ENCODE measurements around the gene EXOC6B.

The EXOC6B gene

DNA sequence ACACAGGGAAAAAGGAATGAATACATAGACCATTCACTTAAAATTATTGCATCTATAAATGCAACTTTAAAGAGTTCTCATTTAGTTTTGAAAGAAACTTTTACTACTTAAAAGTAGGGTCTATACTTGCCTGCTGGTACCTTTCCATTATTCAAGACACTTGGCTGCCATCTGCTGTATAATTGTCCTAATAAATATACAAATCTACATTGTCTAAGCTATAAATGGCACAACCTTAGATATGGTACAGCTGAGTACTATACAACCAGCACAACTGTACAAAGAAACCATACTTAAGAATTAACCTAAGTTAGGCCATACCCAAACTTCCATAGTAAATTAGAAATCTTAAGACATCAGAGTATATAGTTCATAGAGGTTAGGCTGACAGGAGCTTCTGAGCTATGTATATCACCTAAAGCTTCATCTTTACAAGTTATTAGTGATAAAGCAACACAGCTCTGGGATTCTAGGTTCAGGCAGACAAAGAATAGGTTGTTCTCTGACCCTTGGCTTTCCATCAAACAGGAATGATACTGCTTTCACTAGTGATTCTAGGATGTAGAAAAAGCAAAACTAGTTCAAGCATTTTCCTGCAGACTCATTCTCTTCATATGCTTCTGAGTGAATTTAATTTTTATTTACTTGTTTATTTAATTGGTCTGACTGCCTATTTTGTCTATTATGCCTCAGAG lies 22.1 kb downstream of the EXOC6B start:
- Histone ChIP-seq H3K27me3 (ENCODE audit: insufficient read depth, insufficient read length) (no peaks in the 10 kb centered on the region), H3K9me3 (ENCODE audit: insufficient read depth, low read length) (0 out of 2 replicates have a peak, but pooled peaks cover 1% of the 10 kb centered on the region), H3K4me1 (ENCODE audit: insufficient read depth, insufficient read length) (no peaks in the 10 kb centered on the region), H3K36me3 (ENCODE audit: insufficient read depth, insufficient read length, low read length) (no peaks in the 10 kb centered on the region), H3K9ac (ENCODE audit: insufficient read length, low read depth) (no peak overlapping the region), H3K4me3 (ENCODE audit: insufficient read length, low read depth) (no peak overlapping the region)
- TF ChIP-seq ZNF274 (IDR thresholded peaks at IDR 0.05; ENCODE audit: low read depth, low read length): no peak
- no peak for TF ChIP-seq SUZ12 (IDR thresholded peaks at IDR 0.05; ENCODE audit: extremely low read depth, insufficient read depth, insufficient read length)
- no peak for TF ChIP-seq YY1 (IDR thresholded peaks at IDR 0.05; ENCODE audit: insufficient read depth, insufficient read length)
- no peak for DNase-seq (ENCODE audit: low read depth, low spot score)

DNA sequence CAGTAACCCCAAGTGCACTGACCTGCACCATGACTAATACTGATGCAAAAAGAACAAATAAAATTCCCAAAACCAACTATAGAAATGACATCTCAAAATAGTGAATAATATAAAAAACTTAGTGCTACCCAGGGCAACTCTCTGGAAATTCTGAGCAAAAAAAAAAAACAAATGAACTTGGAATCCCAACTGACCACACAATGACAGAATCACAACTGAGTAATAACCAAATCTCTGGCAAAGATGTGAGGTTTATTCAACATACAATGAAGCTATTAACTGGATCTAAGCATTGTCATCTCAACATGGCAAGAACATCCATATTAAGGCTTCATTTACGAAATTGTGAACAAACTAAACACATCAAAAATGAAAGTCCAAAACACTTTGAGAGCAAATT lies 22.7 kb downstream of the EXOC6B start:
- no peaks in the 10 kb centered on the region for H3K9me3 ChIP-seq (ENCODE audit: insufficient read depth, low read length)

DNA sequence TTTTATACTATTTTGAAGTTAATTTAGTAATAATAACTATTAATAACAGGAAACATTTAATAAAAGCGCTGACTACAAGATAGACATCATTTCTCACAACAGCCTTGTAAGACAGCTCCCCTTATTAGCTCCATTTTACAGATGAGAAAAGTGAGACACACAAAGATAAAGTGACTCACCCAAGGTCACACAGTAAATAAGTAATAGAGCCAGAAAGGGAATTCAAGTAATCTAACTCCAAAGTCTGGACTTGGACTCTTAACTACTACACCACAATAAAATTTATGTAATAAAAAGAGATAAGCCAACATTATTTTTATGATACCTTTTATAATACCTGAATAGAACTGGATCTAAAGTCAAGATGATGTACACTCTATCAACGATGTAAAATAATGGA lies 25.3 kb downstream of the EXOC6B start:
- no peak for TF ChIP-seq ZNF274 (IDR thresholded peaks at IDR 0.05; ENCODE audit: low read depth, low read length)
- no peak for TF ChIP-seq SUZ12 (IDR thresholded peaks at IDR 0.05; ENCODE audit: extremely low read depth, insufficient read depth, insufficient read length)
- no peak for TF ChIP-seq YY1 (IDR thresholded peaks at IDR 0.05; ENCODE audit: insufficient read depth, insufficient read length)
- no peak overlapping the region for H3K4me3 ChIP-seq (ENCODE audit: insufficient read length, low read depth)
- no peak for DNase-seq (ENCODE audit: low read depth, low spot score)
- H3K4me1 ChIP-seq (ENCODE audit: insufficient read depth, insufficient read length): no peaks in the 10 kb centered on the region
- no peak overlapping the region for H3K9ac ChIP-seq (ENCODE audit: insufficient read length, low read depth)
- no peaks in the 10 kb centered on the region for H3K27me3 ChIP-seq (ENCODE audit: insufficient read depth, insufficient read length)
- no peaks in the 10 kb centered on the region for H3K36me3 ChIP-seq (ENCODE audit: insufficient read depth, insufficient read length, low read length)
- H3K9me3 ChIP-seq (ENCODE audit: insufficient read depth, low read length): no peaks in the 10 kb centered on the region

More for the DNA sequence above, 22.7 kb downstream of the EXOC6B start:
- H3K27me3 ChIP-seq (ENCODE audit: insufficient read depth, insufficient read length): no peaks in the 10 kb centered on the region
- DNase-seq (ENCODE audit: low read depth, low spot score): no peak
- TF ChIP-seq YY1 (IDR thresholded peaks at IDR 0.05; ENCODE audit: insufficient read depth, insufficient read length) (no peak), ZNF274 (IDR thresholded peaks at IDR 0.05; ENCODE audit: low read depth, low read length) (no peak), SUZ12 (IDR thresholded peaks at IDR 0.05; ENCODE audit: extremely low read depth, insufficient read depth, insufficient read length) (no peak)
- no peak overlapping the region for H3K9ac ChIP-seq (ENCODE audit: insufficient read length, low read depth)
- H3K4me1 ChIP-seq (ENCODE audit: insufficient read depth, insufficient read length): no peaks in the 10 kb centered on the region
- H3K36me3 ChIP-seq (ENCODE audit: insufficient read depth, insufficient read length, low read length): no peaks in the 10 kb centered on the region
- H3K4me3 ChIP-seq (ENCODE audit: insufficient read length, low read depth): no peak overlapping the region

DNA sequence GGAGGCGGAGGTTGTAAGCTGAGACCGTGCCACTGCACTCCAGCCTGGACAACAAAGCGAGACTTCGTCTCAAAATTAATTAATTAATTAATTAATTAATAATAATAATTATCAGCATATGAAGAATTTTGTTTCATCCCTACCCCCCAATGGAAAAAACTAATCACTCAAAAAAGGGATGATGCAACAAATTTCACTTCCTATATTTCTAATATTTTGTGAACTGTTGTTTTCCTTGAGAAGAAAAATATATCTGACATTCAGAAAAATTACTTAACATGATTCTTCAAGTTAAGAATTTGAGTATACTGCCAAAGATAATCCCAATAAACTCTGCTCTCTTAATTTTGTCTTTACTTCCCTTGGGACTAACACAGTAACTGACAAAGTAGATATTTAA lies 28.1 kb downstream of the EXOC6B start:
- Histone ChIP-seq H3K9ac (ENCODE audit: insufficient read length, low read depth) (no peak overlapping the region), H3K4me3 (ENCODE audit: insufficient read length, low read depth) (no peak overlapping the region), H3K36me3 (ENCODE audit: insufficient read depth, insufficient read length, low read length) (no peaks in the 10 kb centered on the region), H3K4me1 (ENCODE audit: insufficient read depth, insufficient read length) (no peaks in the 10 kb centered on the region), H3K27me3 (ENCODE audit: insufficient read depth, insufficient read length) (no peaks in the 10 kb centered on the region), H3K9me3 (ENCODE audit: insufficient read depth, low read length) (no peaks in the 10 kb centered on the region)
- no peak for DNase-seq (ENCODE audit: low read depth, low spot score)
- no peak for TF ChIP-seq SUZ12 (IDR thresholded peaks at IDR 0.05; ENCODE audit: extremely low read depth, insufficient read depth, insufficient read length)
- TF ChIP-seq YY1 (IDR thresholded peaks at IDR 0.05; ENCODE audit: insufficient read depth, insufficient read length): no peak
- TF ChIP-seq ZNF274 (IDR thresholded peaks at IDR 0.05; ENCODE audit: low read depth, low read length): no peak

DNA sequence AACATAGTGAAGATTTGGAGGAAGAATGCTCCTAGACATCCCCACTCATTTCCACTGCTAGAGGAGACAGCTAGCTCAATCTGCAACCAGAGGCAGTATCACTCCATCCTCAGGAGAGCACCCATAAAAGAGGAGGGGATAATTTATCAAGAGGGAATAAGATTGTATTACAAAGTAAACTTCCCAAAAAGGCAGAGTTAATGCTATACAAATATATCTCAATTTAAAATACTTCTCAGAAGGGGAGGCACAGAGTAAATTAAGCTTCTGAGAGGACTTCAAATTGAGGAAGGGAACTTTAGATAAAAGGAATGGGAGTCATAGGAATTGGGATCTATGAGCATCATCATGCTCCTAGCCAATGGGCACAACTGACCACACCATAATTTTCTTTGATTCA lies 29.1 kb downstream of the EXOC6B start:
- Histone ChIP-seq H3K4me1 (ENCODE audit: insufficient read depth, insufficient read length) (no peaks in the 10 kb centered on the region), H3K27me3 (ENCODE audit: insufficient read depth, insufficient read length) (no peaks in the 10 kb centered on the region), H3K9me3 (ENCODE audit: insufficient read depth, low read length) (no peaks in the 10 kb centered on the region), H3K4me3 (ENCODE audit: insufficient read length, low read depth) (no peak overlapping the region), H3K9ac (ENCODE audit: insufficient read length, low read depth) (no peak overlapping the region), H3K36me3 (ENCODE audit: insufficient read depth, insufficient read length, low read length) (no peaks in the 10 kb centered on the region)
- no peak for DNase-seq (ENCODE audit: low read depth, low spot score)
- TF ChIP-seq YY1 (IDR thresholded peaks at IDR 0.05; ENCODE audit: insufficient read depth, insufficient read length): no peak
- no peak for TF ChIP-seq SUZ12 (IDR thresholded peaks at IDR 0.05; ENCODE audit: extremely low read depth, insufficient read depth, insufficient read length)
- no peak for TF ChIP-seq ZNF274 (IDR thresholded peaks at IDR 0.05; ENCODE audit: low read depth, low read length)

DNA sequence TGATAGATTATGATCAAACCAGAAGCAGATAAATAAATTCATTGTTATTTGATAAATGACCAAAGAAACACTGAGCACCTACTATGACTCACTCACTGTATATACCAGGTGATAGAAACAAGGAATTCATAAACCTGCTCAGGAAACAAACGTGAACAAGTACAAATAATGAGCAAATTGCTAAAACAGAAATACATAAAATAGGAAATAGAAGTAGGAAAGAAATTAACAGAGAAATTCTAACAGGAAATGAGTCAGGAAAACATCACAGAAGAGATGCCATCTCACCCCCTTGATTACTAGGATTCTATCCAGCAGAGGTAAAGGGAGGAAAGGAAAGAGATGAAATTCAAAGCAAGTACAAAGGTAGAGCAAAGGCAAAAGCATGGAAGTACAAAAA lies 31.3 kb downstream of the EXOC6B start:
- no peaks in the 10 kb centered on the region for H3K36me3 ChIP-seq (ENCODE audit: insufficient read depth, insufficient read length, low read length)
- no peak overlapping the region for H3K9ac ChIP-seq (ENCODE audit: insufficient read length, low read depth)
- no peak for TF ChIP-seq ZNF274 (IDR thresholded peaks at IDR 0.05; ENCODE audit: low read depth, low read length)
- no peaks in the 10 kb centered on the region for H3K27me3 ChIP-seq (ENCODE audit: insufficient read depth, insufficient read length)
- no peaks in the 10 kb centered on the region for H3K4me1 ChIP-seq (ENCODE audit: insufficient read depth, insufficient read length)
- no peak overlapping the region for H3K4me3 ChIP-seq (ENCODE audit: insufficient read length, low read depth)
- no peaks in the 10 kb centered on the region for H3K9me3 ChIP-seq (ENCODE audit: insufficient read depth, low read length)
- no peak for DNase-seq (ENCODE audit: low read depth, low spot score)

DNA sequence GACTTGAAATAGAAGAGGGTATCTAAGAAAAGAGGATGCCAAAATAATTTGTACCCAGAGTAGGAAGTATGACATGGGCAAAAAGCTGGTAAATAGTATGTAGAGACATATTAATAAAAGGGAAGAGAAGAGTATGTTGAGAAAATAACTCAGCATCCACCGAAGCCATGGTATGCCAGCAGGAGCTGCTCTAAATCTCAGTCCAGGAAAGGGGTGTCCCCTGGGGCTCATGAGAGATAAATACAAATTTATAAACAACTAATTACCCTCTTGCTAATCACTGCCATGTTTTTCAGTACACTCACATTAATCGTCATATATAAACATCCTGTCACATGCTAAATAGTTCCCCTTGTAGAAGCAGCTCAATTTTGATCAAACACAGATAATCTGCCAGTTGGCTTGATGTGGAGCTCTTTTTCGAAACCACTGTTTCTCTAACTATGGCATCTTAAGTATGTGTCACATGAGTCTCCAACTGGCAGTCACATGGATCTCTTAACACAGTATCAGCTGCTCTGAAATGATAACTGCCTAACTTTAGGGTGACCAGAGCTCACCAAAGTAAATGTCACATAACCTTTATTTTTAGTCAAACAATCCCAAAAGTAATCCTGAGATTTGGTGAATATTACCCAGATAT lies 31.9 kb downstream of the EXOC6B start:
- no peaks in the 10 kb centered on the region for H3K36me3 ChIP-seq (ENCODE audit: insufficient read depth, insufficient read length, low read length)
- no peak overlapping the region for H3K9ac ChIP-seq (ENCODE audit: insufficient read length, low read depth)
- no peaks in the 10 kb centered on the region for H3K9me3 ChIP-seq (ENCODE audit: insufficient read depth, low read length)
- H3K4me1 ChIP-seq (ENCODE audit: insufficient read depth, insufficient read length): no peaks in the 10 kb centered on the region
- TF ChIP-seq SUZ12 (IDR thresholded peaks at IDR 0.05; ENCODE audit: extremely low read depth, insufficient read depth, insufficient read length) (no peak), YY1 (IDR thresholded peaks at IDR 0.05; ENCODE audit: insufficient read depth, insufficient read length) (no peak), ZNF274 (IDR thresholded peaks at IDR 0.05; ENCODE audit: low read depth, low read length) (no peak)
- H3K4me3 ChIP-seq (ENCODE audit: insufficient read length, low read depth): no peak overlapping the region
- no peak for DNase-seq (ENCODE audit: low read depth, low spot score)
- H3K27me3 ChIP-seq (ENCODE audit: insufficient read depth, insufficient read length): no peaks in the 10 kb centered on the region

All from NT2/D1 (cell line).